ENCODE measurements around the gene PAXIP1. TPM values are rescaled to one million over a fixed set of nuclear protein-coding genes. Genes with fewer than 3 reads are reported as not detected.

Gene PAXIP1
- total and polyA plus RNA-seq, 10 of the 15 experiments (the other 5 are each of a cell fraction or from before 2014, with no cell fraction given), result 7.3 to 27.2 (median 18.1) TPM

DNA sequence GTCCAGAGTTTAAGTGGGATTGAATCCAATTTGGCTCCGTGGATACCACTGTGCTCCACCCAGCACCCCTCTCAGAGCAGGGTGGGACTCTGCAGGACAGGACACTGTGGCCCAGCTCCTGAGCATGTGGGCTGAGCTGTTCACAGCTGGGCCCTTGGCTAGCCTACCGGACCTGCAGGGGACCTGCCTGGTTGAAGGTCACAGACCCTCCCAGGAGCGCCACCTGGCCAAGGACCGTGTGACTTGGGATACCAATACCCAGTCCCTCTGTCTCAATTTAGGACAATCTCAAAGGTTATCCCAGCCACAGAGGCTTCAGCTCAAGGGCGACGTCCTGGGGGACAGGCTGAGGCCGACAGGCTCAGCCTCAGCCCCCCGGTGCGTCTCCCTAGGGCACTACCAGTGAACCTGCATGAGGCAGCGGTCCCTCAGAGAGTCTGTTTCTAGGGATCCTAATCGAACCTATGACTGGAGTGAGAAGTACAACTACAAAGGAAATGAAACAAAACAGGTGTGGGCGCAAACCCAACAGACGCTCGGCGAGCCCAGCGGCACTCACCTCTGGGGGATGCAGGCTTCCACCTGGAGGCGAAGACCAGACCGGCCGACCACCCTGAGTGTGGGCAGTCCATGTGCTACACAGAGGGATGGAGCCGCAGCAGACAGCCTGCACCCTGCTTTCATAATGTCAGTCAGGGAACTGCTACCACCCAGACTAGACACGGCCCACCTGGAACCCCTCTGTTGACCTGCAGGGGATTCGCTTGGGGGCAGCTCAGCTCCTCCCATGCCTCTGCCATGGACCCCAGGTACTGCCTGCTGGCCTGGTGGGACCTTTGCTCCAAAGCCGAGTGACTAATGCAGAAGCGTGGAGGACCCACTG is 103.7 kb downstream of the PAXIP1 start:
- WGBS (ENCODE audit: insufficient coverage, insufficient replicate concordance, low lambda C conversion rate, missing lambda C conversion rate), result 48% methylated on average over 24 of the region's 24 CpGs
- BruUV-seq (replicated peaks), result no TSS peak
- intact Hi-C loops (cut with micrococcal nuclease; ENCODE audit: unreplicated experiment), result no loop called here

More for the DNA sequence above, 103.7 kb downstream of the PAXIP1 start:
- Histone ChIP-seq H3K9ac (ENCODE audit: control insufficient read depth, insufficient read depth, low read length) (no peak overlapping the region), H3K4me2 (ENCODE audit: control insufficient read depth, insufficient read depth) (no peak overlapping the region), H3K9me3 (replicated peaks; ENCODE audit: control insufficient read depth, insufficient read depth, low read length) (no peaks in the 10 kb centered on the region; the same call in 2 of the 3 replicates), H3K4me3 (no peak overlapping the region), H3K79me2 (ENCODE audit: control insufficient read depth, insufficient read depth, low read length) (no peaks in the 10 kb centered on the region), H3K4me1 (ENCODE audit: control insufficient read depth, insufficient read depth, low read length) (no peaks in the 10 kb centered on the region), H4K20me1 (ENCODE audit: control insufficient read depth, insufficient read depth) (no peaks in the 10 kb centered on the region), H2AFZ (ENCODE audit: control insufficient read depth, low read depth, low read length) (no peak overlapping the region), H3K27ac (ENCODE audit: control insufficient read depth, insufficient read depth) (no peak overlapping the region), H3K27me3 (replicated peaks in 1 of 2; ENCODE audit: control insufficient read depth in 2 of 2, insufficient read depth in 2 of 2, low read length in 1 of 2) (no peaks in the 10 kb centered on the region), H3K36me3 (ENCODE audit: control insufficient read depth in 2 of 2, insufficient read depth in 2 of 2, low read length in 1 of 2) (no peaks in the 10 kb centered on the region)
- TF ChIP-seq BRCA1 (IDR thresholded peaks at IDR 0.05; ENCODE audit: low read depth, low read length) (no peak), TBL1XR1 (IDR thresholded peaks at IDR 0.05; ENCODE audit: low read depth, low read length) (no peak), ZZZ3 (IDR thresholded peaks at IDR 0.05; ENCODE audit: control insufficient read depth, insufficient read length, low read depth) (no peak), BACH1 (IDR thresholded peaks at IDR 0.05; ENCODE audit: borderline replicate concordance) (no peak), FOXK2 (IDR thresholded peaks at IDR 0.05) (no peak), JUND (IDR thresholded peaks at IDR 0.05; ENCODE audit: low read depth, low read length) (no peak), EED (IDR thresholded peaks at IDR 0.05; ENCODE audit: low read depth) (no peak)
- TF ChIP-seq, protein P1, sequence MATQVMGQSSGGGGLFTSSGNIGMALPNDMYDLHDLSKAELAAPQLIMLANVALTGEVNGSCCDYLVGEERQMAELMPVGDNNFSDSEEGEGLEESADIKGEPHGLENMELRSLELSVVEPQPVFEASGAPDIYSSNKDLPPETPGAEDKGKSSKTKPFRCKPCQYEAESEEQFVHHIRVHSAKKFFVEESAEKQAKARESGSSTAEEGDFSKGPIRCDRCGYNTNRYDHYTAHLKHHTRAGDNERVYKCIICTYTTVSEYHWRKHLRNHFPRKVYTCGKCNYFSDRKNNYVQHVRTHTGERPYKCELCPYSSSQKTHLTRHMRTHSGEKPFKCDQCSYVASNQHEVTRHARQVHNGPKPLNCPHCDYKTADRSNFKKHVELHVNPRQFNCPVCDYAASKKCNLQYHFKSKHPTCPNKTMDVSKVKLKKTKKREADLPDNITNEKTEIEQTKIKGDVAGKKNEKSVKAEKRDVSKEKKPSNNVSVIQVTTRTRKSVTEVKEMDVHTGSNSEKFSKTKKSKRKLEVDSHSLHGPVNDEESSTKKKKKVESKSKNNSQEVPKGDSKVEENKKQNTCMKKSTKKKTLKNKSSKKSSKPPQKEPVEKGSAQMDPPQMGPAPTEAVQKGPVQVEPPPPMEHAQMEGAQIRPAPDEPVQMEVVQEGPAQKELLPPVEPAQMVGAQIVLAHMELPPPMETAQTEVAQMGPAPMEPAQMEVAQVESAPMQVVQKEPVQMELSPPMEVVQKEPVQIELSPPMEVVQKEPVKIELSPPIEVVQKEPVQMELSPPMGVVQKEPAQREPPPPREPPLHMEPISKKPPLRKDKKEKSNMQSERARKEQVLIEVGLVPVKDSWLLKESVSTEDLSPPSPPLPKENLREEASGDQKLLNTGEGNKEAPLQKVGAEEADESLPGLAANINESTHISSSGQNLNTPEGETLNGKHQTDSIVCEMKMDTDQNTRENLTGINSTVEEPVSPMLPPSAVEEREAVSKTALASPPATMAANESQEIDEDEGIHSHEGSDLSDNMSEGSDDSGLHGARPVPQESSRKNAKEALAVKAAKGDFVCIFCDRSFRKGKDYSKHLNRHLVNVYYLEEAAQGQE (IDR thresholded peaks at IDR 0.05; ENCODE audit: low read depth, low read length), result no peak
- TF ChIP-seq, protein P2, sequence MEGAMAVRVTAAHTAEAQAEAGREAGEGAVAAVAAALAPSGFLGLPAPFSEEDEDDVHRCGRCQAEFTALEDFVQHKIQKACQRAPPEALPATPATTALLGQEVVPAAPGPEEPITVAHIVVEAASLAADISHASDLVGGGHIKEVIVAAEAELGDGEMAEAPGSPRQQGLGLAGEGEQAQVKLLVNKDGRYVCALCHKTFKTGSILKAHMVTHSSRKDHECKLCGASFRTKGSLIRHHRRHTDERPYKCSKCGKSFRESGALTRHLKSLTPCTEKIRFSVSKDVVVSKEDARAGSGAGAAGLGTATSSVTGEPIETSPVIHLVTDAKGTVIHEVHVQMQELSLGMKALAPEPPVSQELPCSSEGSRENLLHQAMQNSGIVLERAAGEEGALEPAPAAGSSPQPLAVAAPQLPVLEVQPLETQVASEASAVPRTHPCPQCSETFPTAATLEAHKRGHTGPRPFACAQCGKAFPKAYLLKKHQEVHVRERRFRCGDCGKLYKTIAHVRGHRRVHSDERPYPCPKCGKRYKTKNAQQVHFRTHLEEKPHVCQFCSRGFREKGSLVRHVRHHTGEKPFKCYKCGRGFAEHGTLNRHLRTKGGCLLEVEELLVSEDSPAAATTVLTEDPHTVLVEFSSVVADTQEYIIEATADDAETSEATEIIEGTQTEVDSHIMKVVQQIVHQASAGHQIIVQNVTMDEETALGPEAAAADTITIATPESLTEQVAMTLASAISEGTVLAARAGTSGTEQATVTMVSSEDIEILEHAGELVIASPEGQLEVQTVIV (IDR thresholded peaks at IDR 0.05; ENCODE audit: borderline replicate concordance, partially characterized antibody), result no peak
- TF ChIP-seq, protein P3, sequence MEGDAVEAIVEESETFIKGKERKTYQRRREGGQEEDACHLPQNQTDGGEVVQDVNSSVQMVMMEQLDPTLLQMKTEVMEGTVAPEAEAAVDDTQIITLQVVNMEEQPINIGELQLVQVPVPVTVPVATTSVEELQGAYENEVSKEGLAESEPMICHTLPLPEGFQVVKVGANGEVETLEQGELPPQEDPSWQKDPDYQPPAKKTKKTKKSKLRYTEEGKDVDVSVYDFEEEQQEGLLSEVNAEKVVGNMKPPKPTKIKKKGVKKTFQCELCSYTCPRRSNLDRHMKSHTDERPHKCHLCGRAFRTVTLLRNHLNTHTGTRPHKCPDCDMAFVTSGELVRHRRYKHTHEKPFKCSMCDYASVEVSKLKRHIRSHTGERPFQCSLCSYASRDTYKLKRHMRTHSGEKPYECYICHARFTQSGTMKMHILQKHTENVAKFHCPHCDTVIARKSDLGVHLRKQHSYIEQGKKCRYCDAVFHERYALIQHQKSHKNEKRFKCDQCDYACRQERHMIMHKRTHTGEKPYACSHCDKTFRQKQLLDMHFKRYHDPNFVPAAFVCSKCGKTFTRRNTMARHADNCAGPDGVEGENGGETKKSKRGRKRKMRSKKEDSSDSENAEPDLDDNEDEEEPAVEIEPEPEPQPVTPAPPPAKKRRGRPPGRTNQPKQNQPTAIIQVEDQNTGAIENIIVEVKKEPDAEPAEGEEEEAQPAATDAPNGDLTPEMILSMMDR (IDR thresholded peaks at IDR 0.05 in 2 of 3, conservative IDR thresholded peaks at IDR 0.05 in 1 of 3; ENCODE audit: control insufficient read depth in 2 of 3, extremely low read depth in 1 of 3, insufficient read depth in 1 of 3, low read depth in 3 of 3, low read length in 3 of 3), result no peak
- ChIA-PET CTCF (interaction anchor here (1.0 kb wide), 2 partner anchors 13 to 15 kb away, joined by 3 to 4 read pairs; no protein-coding TSS in a partner anchor), SMC1A (ENCODE audit: uncharacterized antibody, unreplicated experiment) (interaction anchor here (0.6 kb wide), 1 partner anchor 262 kb away, joined by 3 read pairs; no protein-coding TSS in a partner anchor), RAD21 (ENCODE audit: unreplicated experiment) (no interaction called here), POLR2A (no interaction called here)
- no peak for FAIRE-seq
- in situ Hi-C loops (cut with MboI), result no loop called here
- ATAC-seq, result no peak
- no peak for DNase-seq (ENCODE audit: low read depth, low spot score)

Measured in GM12878 (cell line).